ENCODE measurements around the gene SGCE. TPM values are rescaled to one million over a fixed set of nuclear protein-coding genes. Genes with fewer than 3 reads are reported as not detected.

The SGCE gene
- total RNA-seq, 4 donors from 2014 or later = 3.7 to 14.9 (median 11.4) TPM

DNA sequence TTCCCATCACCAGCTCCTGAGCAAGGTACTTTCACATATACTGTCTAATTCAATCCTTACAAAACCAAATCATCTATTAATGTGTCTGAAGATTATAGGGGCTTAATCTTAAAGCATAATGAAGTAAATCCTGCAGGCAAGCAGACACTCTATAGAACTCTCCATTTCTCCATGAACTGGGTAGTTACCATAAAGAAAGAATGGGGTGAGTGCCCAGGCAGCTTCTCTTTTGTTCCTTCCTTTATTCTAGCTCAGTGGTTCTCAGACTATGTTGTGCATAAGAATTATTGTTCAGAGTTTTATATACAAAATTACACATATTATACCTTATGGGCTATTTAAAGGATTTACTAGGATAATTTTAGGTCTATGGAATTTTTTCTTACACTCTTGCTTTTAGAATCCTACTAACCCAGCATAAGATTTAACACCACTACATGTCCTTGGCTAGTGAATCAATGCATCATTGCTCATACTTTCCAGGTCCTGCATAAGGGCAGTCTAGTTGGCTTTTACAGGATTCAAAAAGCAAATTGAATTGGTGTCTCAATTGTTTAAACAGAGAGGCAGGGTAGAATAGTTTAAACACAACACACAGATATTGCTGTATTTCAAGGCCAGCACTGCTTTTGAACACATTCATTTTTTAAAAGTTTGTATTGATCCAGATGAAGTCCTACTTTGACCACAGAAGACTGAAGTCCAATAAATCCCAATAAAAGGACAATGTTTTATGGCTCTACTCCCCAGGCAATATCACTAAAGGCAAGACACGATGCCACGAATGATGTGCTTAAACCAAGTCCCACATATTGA is 12.9 kb downstream of the SGCE start:
- Histone ChIP-seq H3K27ac (no peak overlapping the region), H3K9me3 (no peaks in the 10 kb centered on the region), H3K4me3 (no peak overlapping the region), H3K27me3 (no peaks in the 10 kb centered on the region), H3K4me1 (no peaks in the 10 kb centered on the region), H3K36me3 (no peaks in the 10 kb centered on the region)
- DNase-seq = no peak
- TF ChIP-seq POLR2A (IDR thresholded peaks at IDR 0.05) = no peak
- TF ChIP-seq, protein P1, sequence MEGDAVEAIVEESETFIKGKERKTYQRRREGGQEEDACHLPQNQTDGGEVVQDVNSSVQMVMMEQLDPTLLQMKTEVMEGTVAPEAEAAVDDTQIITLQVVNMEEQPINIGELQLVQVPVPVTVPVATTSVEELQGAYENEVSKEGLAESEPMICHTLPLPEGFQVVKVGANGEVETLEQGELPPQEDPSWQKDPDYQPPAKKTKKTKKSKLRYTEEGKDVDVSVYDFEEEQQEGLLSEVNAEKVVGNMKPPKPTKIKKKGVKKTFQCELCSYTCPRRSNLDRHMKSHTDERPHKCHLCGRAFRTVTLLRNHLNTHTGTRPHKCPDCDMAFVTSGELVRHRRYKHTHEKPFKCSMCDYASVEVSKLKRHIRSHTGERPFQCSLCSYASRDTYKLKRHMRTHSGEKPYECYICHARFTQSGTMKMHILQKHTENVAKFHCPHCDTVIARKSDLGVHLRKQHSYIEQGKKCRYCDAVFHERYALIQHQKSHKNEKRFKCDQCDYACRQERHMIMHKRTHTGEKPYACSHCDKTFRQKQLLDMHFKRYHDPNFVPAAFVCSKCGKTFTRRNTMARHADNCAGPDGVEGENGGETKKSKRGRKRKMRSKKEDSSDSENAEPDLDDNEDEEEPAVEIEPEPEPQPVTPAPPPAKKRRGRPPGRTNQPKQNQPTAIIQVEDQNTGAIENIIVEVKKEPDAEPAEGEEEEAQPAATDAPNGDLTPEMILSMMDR (IDR thresholded peaks at IDR 0.05) = no peak

DNA sequence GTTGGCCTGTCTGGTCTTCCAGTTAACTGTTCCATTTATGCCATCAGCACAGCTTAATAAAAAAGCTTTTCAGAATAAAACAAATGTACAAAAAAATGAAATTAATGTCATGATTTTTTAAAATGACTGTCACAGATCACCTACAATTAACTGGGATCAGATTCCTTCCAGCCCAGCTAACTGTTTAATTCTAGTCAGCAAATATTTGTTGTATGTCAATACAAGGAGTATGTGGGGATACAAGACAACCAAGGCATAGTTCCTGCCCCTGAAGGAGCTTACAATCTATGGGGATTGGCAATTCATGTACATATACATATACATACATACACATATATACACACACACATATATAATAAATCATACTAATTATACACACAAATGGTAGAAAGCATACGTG is 16.5 kb downstream of the SGCE start:
- TF ChIP-seq, protein P1 (IDR thresholded peaks at IDR 0.05) = no peak
- no peak for TF ChIP-seq POLR2A (IDR thresholded peaks at IDR 0.05)
- Histone ChIP-seq H3K4me3 (no peak overlapping the region), H3K27me3 (no peaks in the 10 kb centered on the region), H3K27ac (no peak overlapping the region), H3K36me3 (no peaks in the 10 kb centered on the region), H3K9me3 (no peaks in the 10 kb centered on the region), H3K4me1 (no peaks in the 10 kb centered on the region)
- no peak for DNase-seq

DNA sequence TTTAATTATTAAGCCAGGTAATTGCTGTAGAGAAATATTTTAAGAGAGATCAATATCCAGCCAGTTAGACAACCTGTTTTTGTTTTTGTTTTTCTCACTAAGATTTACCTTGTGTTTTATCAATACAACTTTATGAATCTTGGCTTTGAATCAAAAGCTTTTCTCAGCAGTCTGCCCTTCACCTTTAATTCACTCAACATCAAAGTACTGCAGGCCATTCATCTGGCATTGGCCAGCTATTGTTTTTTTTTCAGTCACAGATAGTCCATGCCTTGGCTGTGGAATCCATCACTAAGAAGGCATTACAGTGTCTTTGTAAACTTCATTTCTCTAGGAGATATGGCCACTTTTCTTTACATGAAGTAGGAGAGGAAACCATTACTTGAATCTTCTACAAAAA is 20.2 kb downstream of the SGCE start:
- DNase-seq = no peak
- TF ChIP-seq POLR2A (IDR thresholded peaks at IDR 0.05) = no peak
- TF ChIP-seq, protein P1 (IDR thresholded peaks at IDR 0.05) = no peak
- H3K36me3 ChIP-seq = no peaks in the 10 kb centered on the region
- H3K9me3 ChIP-seq = no peaks in the 10 kb centered on the region
- no peak overlapping the region for H3K27ac ChIP-seq
- H3K4me1 ChIP-seq = no peaks in the 10 kb centered on the region
- H3K27me3 ChIP-seq = no peaks in the 10 kb centered on the region
- no peak overlapping the region for H3K4me3 ChIP-seq

DNA sequence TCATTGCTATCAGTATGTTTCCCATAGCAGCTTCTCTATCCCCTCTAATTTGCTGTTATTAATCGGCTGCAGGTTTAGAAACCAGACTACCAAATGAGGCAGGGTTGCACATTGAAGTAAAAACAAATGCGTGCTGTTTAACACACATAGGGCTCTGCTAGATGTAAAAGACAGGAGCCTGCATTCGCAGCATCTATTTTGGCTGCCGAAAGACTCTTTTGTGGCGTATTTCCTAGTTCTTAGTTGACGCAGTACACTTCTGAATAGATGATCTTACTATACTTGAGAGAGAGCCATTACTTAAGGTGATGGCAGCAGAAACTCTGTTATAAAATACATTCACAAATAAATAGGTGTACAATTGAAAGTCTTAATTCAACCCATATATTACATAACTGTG is 21.4 kb downstream of the SGCE start:
- H3K4me3 ChIP-seq = no peak overlapping the region
- no peaks in the 10 kb centered on the region for H3K9me3 ChIP-seq
- no peak overlapping the region for H3K27ac ChIP-seq
- TF ChIP-seq POLR2A (IDR thresholded peaks at IDR 0.05) = no peak
- TF ChIP-seq, protein P1 (IDR thresholded peaks at IDR 0.05) = no peak
- no peak for DNase-seq
- no peaks in the 10 kb centered on the region for H3K36me3 ChIP-seq
- H3K4me1 ChIP-seq = no peaks in the 10 kb centered on the region
- H3K27me3 ChIP-seq = no peaks in the 10 kb centered on the region

DNA sequence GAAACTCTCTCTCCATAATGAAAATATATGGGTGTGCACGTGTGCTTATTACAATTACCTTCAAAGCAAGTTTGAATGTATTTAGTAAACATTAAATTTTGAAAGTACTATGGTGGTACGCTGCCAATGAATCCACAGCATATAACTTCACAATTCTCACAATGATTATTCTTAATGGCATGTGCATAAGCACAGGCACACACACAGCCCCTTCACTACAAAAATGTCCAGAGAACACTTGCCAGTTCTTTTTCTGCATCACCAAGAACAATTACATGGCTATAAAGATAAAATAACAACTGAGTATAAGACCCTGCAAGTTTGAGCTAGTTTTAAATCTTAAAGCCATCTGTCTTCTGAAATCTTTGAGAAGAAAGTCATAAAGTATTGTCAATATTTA is 22.2 kb downstream of the SGCE start:
- DNase-seq = no peak
- Histone ChIP-seq H3K27me3 (no peaks in the 10 kb centered on the region), H3K27ac (no peak overlapping the region), H3K36me3 (no peaks in the 10 kb centered on the region), H3K9me3 (no peaks in the 10 kb centered on the region), H3K4me1 (no peaks in the 10 kb centered on the region), H3K4me3 (no peak overlapping the region)
- TF ChIP-seq POLR2A (IDR thresholded peaks at IDR 0.05) = no peak
- TF ChIP-seq, protein P1 (IDR thresholded peaks at IDR 0.05) = no peak
